HCT116 (cell line): ENCODE results near the gene PHKA2.

Experiments used
- CEBPB ChIP-seq: IDR thresholded peaks from 2 replicates; pipeline ENCODE4 v1.6.1; 2012; ENCODE audit warnings: low read depth
- CTCF ChIP-seq, 3 experiments: fragments of 200-600 bp in 1 of 3; sonication (generic) in 1 of 3; IDR thresholded peaks in 2 of 3; conservative IDR thresholded peaks in 1 of 3; 2 replicates each; pipeline ENCODE4 v1.5.1; 2012 to 2017; ENCODE audit warnings: low read depth in 2 of 3, low read length in 2 of 3, antibody characterized with exemption in 1 of 3, borderline replicate concordance in 1 of 3, control low read depth in 1 of 3, mild to moderate bottlenecking in 1 of 3, mixed read lengths in 1 of 3, mixed run types in 1 of 3, moderate library complexity in 1 of 3; ENCODE audit not compliant: insufficient read depth in 1 of 3
- EZH2 ChIP-seq: fragments of 200-600 bp; sonication (generic); IDR thresholded peaks from 2 replicates; pipeline ENCODE4 v1.6.1; 2017; ENCODE audit warnings: antibody characterized with exemption, mixed run types
- POLR2A ChIP-seq: IDR thresholded peaks from 2 replicates; pipeline ENCODE4 v1.7.0; 2011; ENCODE audit warnings: borderline replicate concordance; ENCODE audit not compliant: insufficient read depth, insufficient read length; ENCODE audit errors: extremely low read depth
- RAD21 ChIP-seq: IDR thresholded peaks from 2 replicates; pipeline ENCODE4 v1.6.1; 2012; ENCODE audit warnings: low read depth, mild to moderate bottlenecking
- SIN3A ChIP-seq: IDR thresholded peaks from 2 replicates; pipeline ENCODE4 v1.6.1; 2012; ENCODE audit warnings: low read depth
- SRF ChIP-seq: IDR thresholded peaks from 2 replicates; pipeline ENCODE4 v1.6.1; 2012; ENCODE audit warnings: low read depth
- YY1 ChIP-seq: IDR thresholded peaks from 2 replicates; pipeline ENCODE4 v1.6.1; 2011; ENCODE audit warnings: low read length, low read depth, moderate library complexity, mild to moderate bottlenecking; ENCODE audit not compliant: insufficient replicate concordance; ENCODE audit errors: extremely low read depth

DNA sequence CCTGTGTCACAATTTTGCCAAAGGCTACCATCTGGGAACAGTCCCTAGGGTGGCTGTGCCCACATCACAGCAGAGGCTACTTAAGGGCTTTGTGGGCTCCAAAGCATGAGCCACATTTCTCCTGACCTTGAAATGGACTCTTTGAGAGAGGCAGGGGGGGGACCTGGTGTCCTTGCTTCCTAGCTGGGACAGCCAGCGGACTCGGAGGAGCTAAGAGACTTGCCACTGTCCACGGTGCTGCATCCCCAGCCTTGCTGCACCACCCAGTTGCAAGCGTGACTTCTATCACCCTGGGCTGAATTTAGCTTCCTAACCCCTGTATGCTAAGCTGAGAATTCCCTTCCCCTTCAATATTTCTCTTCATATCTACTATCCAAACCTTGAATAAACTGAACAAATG is 99.0 kb downstream of the PHKA2 start:
- TF ChIP-seq CTCF (IDR thresholded peaks at IDR 0.05 in 2 of 3, conservative IDR thresholded peaks at IDR 0.05 in 1 of 3; ENCODE audit: borderline replicate concordance in 1 of 3, insufficient read depth in 1 of 3, low read depth in 2 of 3, low read length in 2 of 3) (no peak), POLR2A (no peak), SRF (no peak), RAD21 (no peak), YY1 (no peak), CEBPB (no peak), EZH2 (no peak), SIN3A (no peak)
